Hematopoietic multipotent progenitor cell treated with erythropoietin and hydrocortisone succinate and interleukin-3 and kit ligand, for 17 days (in vitro differentiated cells): ENCODE results near the gene BCAS1.
"Not testable (repeated sequence)": the region's sequence is repeated elsewhere in the genome, so short reads cannot be mapped to it uniquely, and the experiment has no call there.

Experiments used
- DNase-seq: peaks from one replicate; pipeline ENCODE4 v3.0.0-alpha.2; 2015; ENCODE audit warnings: low spot score

Gene BCAS1

GRCh38 chr20:54017846-54018245 is 52.5 kb downstream of the BCAS1 start:
- DNase-seq: no peak

GRCh38 chr20:54015496-54015895 is 54.9 kb downstream of the BCAS1 start:
- DNase-seq: no peak

GRCh38 chr20:54014293-54014926 is 56.0 kb downstream of the BCAS1 start:
- DNase-seq: no peak

DNA sequence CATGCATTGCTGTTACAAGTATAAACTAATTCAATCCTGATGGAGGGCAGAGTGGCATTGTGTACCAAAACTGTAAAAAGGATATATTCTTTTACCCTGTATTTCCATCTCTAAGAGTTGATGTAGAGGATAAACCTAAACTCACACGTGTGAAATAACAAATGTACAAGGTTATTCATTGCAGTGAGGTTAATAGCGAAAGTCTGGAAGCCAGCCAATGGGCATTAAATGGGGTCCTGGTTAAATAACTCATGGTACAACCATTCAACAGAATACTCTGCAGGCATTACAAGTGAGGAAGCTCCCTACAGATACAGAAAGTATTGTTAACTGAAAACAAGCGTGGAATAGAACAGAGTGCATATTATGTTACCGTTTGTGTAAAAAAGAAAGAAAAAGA is 56.9 kb downstream of the BCAS1 start:
- DNase-seq: no peak

DNA sequence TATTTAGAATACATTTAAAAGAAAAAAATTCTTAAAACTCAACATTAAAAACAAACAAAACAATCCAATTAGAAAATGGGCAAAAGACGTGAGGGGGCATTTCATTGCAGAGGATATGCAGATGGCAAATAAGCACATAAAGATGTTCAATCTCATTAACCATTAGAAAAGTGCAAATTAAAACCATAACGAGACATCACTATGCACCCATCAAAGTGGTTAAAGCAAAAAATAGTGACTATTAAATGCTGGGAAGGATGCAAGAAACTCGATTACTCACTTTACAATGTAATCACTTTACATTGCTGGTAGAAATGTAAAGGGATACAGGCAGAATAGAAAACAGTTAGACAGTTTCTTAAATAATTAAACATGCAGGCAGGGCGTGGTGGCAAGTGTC is 59.0 kb downstream of the BCAS1 start:
- DNase-seq: no peak

GRCh38 chr20:54006216-54006615 is 64.2 kb downstream of the BCAS1 start:
- not testable (repeated sequence) for DNase-seq

GRCh38 chr20:54005524-54005923 is 64.9 kb downstream of the BCAS1 start:
- DNase-seq: no peak

DNA sequence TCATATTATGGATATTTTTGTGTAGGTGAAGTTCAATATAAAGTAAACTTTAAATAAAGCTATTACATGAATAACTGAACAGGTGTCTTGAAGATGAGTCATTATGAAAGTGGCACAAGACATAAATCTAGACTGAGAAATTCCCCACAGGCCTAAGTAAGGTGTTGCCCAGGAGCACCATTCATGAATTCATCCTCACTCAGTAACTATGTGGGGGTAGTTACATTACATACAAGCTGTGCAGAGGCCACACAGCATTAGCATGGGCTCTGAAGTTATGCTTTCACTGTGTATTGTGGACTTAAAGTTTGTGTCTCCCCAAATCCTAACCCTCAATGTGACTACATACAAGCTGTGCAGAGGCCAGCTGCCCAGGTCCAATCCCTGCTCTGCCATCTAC is 65.9 kb downstream of the BCAS1 start:
- DNase-seq: no peak

- DNase-seq: no peak
Observed at GRCh38 chr20:54002741-54003140, 67.7 kb downstream of the BCAS1 start.

GRCh38 chr20:54002056-54002575 is 68.3 kb downstream of the BCAS1 start:
- no peak for DNase-seq

DNA sequence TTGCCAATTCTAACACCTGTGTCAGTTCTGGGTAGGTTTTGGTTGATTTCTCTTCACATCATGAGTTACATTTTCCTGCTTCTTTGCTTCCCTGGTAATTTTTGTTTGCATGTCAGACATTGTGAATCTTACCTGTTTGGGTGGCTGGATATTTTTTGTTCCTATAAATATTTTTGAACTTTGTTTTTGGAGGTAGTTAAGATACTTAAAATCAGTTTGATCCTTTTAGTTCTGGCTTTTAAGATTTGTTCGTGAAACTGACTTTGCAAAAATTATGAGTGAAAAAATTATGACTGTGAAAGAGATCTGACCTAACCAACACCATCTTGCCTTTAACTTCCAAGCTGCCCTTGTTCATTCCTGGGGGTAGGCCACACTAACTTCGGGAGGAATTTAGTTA is 69.5 kb downstream of the BCAS1 start:
- no peak for DNase-seq

GRCh38 chr20:54000262-54000661 is 70.1 kb downstream of the BCAS1 start:
- no peak for DNase-seq

GRCh38 chr20:53999077-53999476 is 71.3 kb downstream of the BCAS1 start:
- no peak for DNase-seq

DNA sequence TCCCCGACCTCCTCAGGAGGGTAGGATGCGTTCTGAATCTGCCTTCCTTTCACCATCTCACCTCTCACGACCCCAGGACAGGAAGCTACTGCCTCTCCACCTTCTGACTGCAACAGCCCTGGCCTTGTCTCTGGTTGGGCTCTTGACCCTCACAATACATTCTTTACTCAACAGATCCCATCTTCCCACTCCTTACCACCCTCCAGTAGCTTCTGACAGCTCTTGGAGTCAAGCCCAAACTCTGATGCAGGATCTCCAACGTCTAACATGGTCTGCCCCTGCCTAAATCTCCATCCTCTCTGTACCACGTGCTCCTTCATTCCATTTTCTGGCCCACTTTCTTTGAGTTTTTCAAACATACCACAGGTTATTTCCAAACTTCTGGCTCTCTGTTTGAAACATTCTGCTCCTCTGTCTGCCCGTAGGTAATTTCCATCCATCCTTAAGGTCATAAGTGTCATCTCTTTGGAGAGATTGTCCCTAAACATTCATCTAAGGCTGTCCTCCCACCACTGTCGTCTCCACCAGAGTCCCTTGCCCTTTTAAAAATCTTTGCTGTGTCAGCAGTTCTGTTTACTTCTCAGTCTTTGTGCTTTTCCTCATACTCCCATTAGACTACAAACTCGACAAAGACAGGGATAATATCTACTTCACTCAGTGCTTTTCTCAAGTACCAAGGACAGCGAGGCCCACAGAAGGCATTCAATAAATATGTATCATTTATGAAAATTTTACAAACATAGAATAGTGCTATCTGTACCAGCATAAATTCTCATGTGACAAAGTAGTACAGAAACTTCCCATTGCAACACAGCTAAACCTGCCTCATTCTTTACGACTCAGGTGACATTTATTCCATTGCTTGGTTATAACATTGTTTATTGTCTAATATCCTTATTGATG is 73.6 kb downstream of the BCAS1 start:
- no peak for DNase-seq

DNA sequence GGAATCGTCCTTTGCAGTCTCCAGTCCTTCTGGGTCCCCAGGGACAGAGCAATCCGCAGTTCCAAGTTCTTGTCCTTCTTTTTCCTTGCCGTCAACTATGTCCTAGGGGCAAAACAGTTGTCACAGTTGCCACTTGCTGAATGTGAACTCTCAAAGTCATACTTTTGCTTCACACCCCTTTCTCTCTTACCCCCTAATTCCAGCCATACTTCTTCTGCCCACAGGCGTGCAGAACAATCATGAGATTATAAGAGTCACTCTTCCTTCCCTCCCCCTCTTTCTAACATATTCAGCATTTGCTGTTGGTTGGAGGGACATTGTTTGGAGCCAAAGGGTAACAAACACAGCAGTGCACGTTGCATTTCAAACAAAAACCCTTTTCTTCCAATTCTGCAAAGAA is 74.4 kb downstream of the BCAS1 start:
- no peak for DNase-seq

GRCh38 chr20:53994088-53994487 is 76.3 kb downstream of the BCAS1 start:
- no peak for DNase-seq

GRCh38 chr20:53993310-53993709 is 77.1 kb downstream of the BCAS1 start:
- DNase-seq: no peak

- DNase-seq: no peak
Observed at GRCh38 chr20:53990768-53991450, 79.5 kb downstream of the BCAS1 start.

- no peak for DNase-seq
Observed at GRCh38 chr20:53990003-53990402, 80.4 kb downstream of the BCAS1 start.

GRCh38 chr20:53989401-53989800 is 81.0 kb downstream of the BCAS1 start:
- DNase-seq: no peak

- DNase-seq: no peak
Observed at GRCh38 chr20:53986037-53986650, 84.2 kb downstream of the BCAS1 start.

DNA sequence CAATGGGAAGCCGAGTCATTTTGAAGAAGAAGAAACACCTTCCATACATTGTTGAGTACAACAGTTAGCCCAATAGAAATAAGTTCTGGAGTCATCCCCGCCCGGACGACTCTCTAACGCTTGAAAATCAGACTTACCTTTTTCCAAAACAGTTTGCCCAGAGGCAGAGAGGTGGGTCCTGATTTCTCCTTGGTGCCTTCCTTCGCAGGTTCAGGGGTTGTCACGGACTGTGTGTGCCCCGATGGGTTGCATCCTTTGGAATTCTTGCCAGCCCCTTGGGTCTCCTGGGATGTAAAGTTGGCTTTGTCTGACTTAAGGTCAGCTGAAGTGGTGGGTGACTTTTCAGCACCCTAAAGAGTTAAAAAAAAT is 85.3 kb downstream of the BCAS1 start:
- DNase-seq: no peak
